Nasal cavity respiratory epithelium epithelial cell of viscerocranial mucosa (primary cell): ENCODE measurements around the gene RNF135. TPM values are rescaled to one million over a fixed set of nuclear protein-coding genes. Genes with fewer than 3 reads are reported as not detected.

Source experiments
- total RNA-seq: library from RNA; depleted of rRNA; stranded (reverse); fragments of >200 nt; gene quantifications from 2 replicates; pipeline ENCODE4 v1.2.3, GENCODE V29; 2014

Gene RNF135, protein sequence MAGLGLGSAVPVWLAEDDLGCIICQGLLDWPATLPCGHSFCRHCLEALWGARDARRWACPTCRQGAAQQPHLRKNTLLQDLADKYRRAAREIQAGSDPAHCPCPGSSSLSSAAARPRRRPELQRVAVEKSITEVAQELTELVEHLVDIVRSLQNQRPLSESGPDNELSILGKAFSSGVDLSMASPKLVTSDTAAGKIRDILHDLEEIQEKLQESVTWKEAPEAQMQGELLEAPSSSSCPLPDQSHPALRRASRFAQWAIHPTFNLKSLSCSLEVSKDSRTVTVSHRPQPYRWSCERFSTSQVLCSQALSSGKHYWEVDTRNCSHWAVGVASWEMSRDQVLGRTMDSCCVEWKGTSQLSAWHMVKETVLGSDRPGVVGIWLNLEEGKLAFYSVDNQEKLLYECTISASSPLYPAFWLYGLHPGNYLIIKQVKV
- 15.4 and 19.7 TPM in 2 replicates for total RNA-seq

GRCh38 chr17:30970831-30971567 is at the start of gene RNF135:
RNF135 (plus strand) TSS chr17:30971039; CDS start chr17:30971074, 35 bp downstream.

DNA sequence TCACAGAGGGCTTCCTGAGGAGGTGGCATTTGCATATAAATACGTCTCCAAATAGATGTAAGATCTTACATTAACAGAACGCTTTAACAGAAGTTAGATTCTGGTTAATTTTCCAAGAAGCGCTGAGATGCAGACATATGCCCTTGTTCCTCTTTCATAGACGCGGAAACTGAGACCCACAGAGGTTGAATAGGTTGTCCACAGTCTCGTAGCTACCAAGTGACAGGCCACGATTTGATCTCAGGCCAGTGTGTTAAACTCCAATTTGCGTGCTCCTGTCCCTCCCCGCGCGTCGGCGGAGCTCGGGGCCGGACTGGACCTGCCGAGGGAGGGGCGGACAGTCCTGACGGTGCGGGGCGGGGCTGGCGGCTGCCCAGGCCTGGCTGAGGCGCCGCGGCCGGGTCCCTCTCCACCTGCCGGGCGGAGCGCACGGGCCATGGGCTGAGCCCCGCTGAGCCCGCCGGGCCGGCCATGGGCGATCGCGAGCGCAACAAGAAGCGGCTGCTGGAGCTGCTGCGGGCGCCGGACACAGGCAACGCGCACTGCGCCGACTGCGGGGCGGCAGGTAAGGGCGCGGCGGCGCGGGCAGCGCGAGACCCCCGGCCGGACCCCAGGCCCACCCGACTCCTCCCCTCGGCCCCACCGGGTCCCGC is 49.2 kb upstream of the RNF135 start, which contains the start of gene ADAP2:
TSS of gene ADAP2 (plus strand) at position 402 of the 653 bp plus-strand sequence. CDS start at position 472, 70 bp downstream.

Other genes starting within 250 kb of the RNF135 start
- gene CRLF3, start 146.3 kb upstream of the RNF135 start, total RNA-seq: 16.4 and 27.0 TPM in 2 replicates
- 0.34 and 0.64 TPM in 2 replicates for gene ATAD5, start 139.1 kb upstream of the RNF135 start, total RNA-seq
- gene TEFM, start 64.8 kb upstream of the RNF135 start, total RNA-seq: 6.5 and 8.8 TPM in 2 replicates
- gene ADAP2, start 49.1 kb upstream of the RNF135 start, total RNA-seq: 1.2 and 9.9 TPM in 2 replicates
- gene NF1, start 123.9 kb downstream of the RNF135 start, total RNA-seq: 51.9 and 78.9 TPM in 2 replicates